ENCODE results near the gene C2orf81.
"Not testable (repeated sequence)": the region's sequence is repeated elsewhere in the genome, so short reads cannot be mapped to it uniquely, and the experiment has no call there.

C2orf81 gene

DNA sequence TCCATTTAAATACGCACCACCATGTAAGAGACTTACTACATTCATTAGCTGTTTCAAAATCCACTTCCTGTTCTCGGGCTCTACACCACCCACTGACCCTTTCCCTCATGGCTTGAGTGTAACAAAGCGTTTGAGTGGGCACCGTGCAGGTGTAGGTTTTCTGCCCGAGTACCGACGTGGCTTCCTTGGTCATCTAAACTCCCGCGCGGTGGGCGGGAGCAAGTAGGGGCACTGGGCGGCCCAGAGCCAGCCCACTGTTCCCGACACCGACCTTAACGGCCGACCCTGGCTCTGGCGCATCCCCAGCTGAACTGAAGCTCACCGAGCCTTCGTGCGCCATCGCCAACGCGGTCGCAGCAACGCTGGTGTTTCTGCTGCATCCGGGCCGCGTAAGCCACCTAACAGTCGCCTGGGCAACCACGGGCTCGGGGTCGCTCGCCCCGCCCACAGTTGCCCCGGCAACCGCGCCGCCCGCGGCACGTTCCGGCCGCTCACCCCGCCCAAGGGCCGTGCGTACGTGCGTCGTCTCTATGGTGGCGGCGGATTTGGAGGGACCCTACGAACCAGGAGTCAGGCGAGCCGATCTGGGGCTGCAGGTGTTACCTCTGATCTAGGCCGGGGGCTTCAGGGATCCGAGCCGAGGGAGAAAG is at the start of gene C2orf81, which contains the start of gene WDR54:
C2orf81 (minus strand) TSS at position 399 of the 650 bp plus-strand sequence; CDS start at position 340, 59 bp downstream.
WDR54 (plus strand) TSS at position 510 of the 650 bp plus-strand sequence. CDS start 424 bp downstream, outside the sequence.
- DNase-seq = peak; percentile 25

- DNase-seq = not testable (repeated sequence)
Measured at GRCh38 chr2:74470742-74471141, 49.3 kb upstream of the C2orf81 start.

DNA sequence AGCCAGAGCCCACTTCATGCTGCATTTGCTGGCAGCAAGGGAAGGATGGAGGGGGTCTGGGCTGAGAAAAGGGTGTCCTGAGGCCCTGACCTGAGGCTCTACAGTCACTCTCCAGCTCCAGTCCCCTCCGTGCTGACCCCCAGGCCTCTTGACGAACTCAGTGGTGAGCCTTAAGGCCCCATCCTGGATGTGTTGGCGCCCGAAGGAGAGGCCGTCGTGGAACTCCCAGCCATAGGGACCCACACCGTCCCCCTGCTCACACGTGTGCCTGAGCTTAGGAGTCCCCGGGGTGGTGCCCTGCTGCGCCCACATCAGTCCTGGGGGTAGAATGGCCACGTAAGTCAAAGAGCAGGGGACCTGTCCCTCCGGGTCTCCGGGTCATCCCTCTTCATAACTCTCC is 43.0 kb upstream of the C2orf81 start:
- DNase-seq = no peak

- DNase-seq = no peak
Measured at GRCh38 chr2:74462786-74463105, 41.3 kb upstream of the C2orf81 start.

DNA sequence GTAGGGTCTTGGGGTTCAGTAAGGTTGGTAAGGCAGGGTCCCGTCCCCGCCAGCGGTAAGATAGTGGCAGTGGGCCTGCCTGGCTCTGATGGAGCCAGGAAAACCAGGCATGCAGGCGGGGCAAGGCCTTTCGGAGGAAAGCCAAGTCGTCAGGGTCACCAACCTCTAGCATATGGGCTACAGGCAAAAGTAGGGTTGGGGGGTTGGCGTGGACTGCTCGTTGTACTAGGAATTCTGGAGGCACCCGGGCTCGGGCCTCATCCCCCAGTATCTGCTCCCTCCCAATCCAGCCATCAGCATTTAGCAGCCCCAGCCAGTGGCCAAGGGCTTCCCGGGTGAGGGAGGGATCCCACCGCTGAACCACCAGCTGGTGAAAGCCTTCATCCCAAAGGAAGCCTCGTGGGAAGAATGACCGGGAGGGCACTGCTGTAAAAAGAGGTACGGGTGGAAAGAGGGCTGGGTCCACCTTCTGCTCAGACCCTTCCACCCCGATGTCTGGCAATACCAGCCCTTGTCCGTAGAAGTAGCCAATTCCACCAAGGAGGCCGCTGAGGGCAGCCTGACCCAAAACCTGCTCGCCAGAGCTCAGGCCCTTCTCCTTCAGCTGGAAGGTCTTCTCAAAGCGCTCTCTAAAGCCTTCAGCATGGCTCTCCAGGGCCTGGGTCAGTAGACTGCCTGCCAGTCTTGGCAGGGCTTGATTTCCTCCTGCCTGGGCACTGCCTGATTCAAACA is 40.8 kb upstream of the C2orf81 start:
- no peak for DNase-seq

- no peak for DNase-seq
Measured at GRCh38 chr2:74461187-74462053, 40.0 kb upstream of the C2orf81 start.

GRCh38 chr2:74460187-74460586 is 38.8 kb upstream of the C2orf81 start:
- not testable (repeated sequence) for DNase-seq

DNA sequence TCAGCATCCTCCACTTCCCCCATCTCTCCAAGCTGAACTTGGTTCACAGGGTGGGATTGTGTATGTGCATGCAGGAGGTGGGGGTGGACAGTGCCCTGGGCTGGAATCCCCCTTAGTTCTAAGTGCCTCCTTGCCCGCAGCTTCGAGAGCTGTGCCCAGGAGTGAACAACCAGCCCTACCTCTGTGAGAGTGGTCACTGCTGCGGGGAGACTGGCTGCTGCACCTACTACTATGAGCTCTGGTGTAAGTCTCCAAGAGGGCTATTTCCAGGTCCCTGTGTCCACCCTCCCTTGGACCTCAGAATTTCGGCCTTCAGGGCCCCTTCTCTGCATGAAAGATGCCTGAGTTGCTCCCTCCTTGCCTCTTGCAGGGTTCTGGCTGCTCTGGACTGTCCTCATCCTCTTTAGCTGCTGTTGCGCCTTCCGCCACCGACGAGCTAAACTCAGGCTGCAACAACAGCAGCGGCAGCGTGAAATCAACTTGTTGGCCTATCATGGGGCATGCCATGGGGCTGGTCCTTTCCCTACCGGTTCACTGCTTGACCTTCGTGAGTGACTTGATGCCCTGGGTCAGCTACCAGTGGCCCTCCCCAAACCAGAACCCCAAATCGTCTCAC is 38.2 kb upstream of the C2orf81 start:
- not testable (repeated sequence) for DNase-seq

- no peak for DNase-seq
Measured at GRCh38 chr2:74458938-74459363, 37.5 kb upstream of the C2orf81 start.

DNA sequence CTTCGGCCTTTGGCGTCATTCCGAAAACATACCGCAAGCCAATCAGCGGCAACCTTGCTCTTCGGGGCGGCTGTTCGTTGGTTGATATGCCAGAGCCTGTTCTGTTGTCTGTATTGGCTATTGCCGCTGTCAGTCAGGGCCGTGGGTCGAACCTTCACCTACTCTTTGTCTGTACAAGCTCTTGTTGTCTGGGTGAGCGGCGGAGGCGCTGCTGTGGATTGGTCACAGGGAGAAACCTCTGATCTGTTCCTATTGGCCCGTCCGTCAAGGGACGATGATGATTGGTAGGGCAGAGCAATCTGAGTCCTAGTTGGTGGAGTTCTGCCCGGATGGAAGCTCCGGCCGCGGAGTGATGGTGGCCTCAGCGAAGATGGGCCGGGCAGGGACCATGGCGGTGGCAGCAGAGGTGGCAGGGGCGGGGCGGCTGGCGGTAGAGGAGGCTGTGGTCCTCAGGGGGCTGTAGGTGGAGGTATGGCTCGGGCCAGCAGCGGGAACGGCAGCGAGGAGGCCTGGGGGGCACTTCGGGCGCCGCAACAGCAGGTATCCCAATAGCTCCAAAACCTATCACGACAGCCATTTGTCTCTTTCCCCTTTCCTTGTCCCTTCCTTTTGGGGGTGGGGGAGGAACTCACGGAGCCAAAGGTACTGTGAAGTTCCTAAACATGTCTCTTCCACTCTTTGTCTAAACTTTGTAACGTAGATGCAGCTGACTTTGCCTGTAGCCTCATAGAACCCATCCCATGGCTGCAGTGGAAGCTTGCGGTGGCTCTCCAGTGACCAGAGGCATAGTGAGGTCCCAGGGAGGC is 36.9 kb upstream of the C2orf81 start, which contains the start of gene WBP1:
WBP1 (plus strand) TSS at position 307 of the 806 bp plus-strand sequence; CDS start at position 472, 165 bp downstream.
- peak; percentile 98 for DNase-seq

DNA sequence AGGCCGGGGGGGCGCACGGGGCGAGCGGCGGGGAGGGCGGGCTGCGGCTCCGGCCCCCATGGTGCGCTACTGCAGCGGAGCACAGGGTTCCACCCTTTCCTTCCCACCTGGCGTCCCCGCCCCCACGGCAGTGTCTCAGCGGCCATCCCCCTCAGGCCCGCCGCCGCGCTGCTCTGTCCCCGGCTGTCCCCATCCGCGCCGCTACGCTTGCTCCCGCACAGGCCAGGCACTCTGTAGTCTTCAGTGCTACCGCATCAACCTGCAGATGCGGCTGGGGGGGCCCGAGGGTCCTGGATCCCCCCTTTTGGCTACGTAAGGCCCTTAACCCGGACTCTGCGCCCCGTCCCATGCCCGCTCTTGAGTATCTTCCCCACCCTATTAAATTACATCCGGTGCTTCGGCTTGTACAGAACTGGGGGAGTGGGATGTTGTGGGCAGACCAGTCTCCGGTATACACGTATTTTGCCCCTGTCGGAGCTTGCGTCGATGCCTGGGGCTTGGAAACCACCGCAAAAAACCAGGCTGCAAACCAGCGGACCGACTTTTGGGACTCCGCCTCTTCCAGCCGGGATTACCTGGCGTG is 36.2 kb upstream of the C2orf81 start:
- peak; percentile 8 for DNase-seq

- DNase-seq = no peak
Measured at GRCh38 chr2:74457129-74457548, 35.7 kb upstream of the C2orf81 start.

GRCh38 chr2:74454654-74455511 is 33.5 kb upstream of the C2orf81 start, which contains the start of gene INO80B:
INO80B (plus strand) TSS chr2:74455087; CDS start chr2:74455117, 30 bp downstream.
- DNase-seq = peak; percentile 85

- no peak for DNase-seq
Measured at GRCh38 chr2:74450570-74451190, 29.3 kb upstream of the C2orf81 start.

- DNase-seq = no peak
Measured at GRCh38 chr2:74448771-74449170, 27.4 kb upstream of the C2orf81 start.

GRCh38 chr2:74447230-74447999 is 26.0 kb upstream of the C2orf81 start:
- no peak for DNase-seq

DNA sequence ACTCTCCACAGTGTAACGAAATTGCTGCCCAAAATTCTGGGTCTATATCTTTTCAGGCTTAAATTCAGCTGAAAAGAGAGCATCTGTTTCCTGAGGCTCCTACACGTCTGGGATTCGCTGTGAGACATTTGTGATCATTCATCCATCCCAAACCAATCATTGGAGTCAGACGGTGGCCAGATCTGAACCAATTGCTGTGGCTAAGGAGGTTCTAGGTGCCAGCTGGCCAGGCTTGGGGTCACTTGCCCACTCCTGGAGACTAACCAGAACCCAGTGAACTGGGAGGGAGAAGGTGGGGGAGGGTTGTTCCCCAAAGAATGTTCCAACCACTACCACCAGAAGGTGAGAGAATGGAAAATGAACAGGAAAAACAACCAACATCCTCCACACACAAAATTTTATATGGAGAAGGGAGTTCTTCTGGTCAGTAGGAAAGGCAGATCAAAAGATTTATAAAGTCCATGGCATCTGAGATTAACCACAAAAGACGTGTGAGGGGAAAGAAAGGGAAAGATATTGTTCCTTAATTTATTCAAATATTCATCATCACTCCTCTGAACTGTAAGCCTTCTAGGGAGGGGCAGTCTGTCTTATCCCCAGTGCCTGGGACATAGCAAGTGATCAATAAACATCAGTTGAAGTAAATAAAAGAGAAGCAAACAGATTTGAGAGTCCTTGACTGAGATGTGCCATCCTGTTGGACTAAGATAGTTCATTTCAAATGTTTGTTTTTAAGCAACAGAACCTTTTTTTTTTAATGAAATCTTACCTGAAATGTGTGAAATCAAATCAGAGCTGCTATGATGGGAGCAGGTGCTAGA is 23.3 kb upstream of the C2orf81 start:
- no peak for DNase-seq

Measured in GF-D8 (cell line).